Subcutaneous adipose tissue (tissue), 4 donors: Measurements from ENCODE around the gene PDZK1IP1. TPM values are rescaled to one million over a fixed set of nuclear protein-coding genes. Genes with fewer than 3 reads are reported as not detected.

Source experiments
- total RNA-seq, 4 donors: library from RNA; depleted of rRNA; stranded (reverse); fragments of >200 nt; gene quantifications; one replicate each; pipeline ENCODE4 v1.1.0, GENCODE V29; 2016
- TF ChIP-seq, protein P1 (sequence below): fragments of 450-650 bp; IDR thresholded peaks from one replicate; pipeline ENCODE4 v1.5.1; 2016; ENCODE audit warnings: low read depth, mild to moderate bottlenecking, control low read depth, antibody characterized with exemption, moderate library complexity

PDZK1IP1 gene
- total RNA-seq, 4 donors from 2014 or later: 0.85 to 11.3 (median 3.8) TPM; not detected in 1

DNA sequence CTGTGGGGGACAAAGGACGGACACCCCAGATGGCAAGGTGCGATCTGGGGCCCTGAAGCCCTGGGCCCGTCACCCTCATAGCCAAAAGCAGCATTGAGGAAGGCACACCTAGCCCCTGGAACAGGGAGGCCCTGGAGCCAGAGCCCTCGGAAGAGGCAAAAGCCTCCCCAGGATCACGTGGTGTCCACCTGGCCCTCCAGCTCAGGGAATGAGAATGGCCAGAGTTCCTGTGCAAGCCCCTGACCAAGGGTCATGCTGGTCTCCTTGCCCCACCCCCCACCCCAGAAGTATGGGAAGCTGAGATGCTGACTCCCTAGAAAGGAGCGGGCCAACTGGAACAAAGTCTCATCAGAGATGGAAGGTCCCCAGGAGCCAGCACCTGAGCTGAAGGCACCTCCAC is 1.0 kb upstream of the PDZK1IP1 start:
- TF ChIP-seq, protein P1, sequence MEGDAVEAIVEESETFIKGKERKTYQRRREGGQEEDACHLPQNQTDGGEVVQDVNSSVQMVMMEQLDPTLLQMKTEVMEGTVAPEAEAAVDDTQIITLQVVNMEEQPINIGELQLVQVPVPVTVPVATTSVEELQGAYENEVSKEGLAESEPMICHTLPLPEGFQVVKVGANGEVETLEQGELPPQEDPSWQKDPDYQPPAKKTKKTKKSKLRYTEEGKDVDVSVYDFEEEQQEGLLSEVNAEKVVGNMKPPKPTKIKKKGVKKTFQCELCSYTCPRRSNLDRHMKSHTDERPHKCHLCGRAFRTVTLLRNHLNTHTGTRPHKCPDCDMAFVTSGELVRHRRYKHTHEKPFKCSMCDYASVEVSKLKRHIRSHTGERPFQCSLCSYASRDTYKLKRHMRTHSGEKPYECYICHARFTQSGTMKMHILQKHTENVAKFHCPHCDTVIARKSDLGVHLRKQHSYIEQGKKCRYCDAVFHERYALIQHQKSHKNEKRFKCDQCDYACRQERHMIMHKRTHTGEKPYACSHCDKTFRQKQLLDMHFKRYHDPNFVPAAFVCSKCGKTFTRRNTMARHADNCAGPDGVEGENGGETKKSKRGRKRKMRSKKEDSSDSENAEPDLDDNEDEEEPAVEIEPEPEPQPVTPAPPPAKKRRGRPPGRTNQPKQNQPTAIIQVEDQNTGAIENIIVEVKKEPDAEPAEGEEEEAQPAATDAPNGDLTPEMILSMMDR: no peak

DNA sequence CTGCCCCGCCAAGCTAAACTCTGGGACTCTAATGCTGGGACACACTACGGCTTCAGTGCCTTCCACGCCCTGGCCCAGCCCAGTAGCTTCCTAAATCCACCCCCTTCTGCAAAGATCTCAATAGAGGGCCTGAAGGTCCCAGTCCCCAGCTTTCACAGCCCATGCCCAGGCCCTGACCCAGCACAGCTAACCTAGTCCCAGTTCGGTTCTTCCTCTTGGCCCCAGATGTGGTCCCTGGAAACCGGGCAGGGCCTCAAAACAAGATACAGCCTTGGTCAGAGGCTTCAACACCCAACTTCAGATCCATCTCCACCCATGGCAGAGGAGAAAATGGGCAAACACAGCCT is 646 bp upstream of the PDZK1IP1 start:
- TF ChIP-seq, protein P1: no peak

DNA sequence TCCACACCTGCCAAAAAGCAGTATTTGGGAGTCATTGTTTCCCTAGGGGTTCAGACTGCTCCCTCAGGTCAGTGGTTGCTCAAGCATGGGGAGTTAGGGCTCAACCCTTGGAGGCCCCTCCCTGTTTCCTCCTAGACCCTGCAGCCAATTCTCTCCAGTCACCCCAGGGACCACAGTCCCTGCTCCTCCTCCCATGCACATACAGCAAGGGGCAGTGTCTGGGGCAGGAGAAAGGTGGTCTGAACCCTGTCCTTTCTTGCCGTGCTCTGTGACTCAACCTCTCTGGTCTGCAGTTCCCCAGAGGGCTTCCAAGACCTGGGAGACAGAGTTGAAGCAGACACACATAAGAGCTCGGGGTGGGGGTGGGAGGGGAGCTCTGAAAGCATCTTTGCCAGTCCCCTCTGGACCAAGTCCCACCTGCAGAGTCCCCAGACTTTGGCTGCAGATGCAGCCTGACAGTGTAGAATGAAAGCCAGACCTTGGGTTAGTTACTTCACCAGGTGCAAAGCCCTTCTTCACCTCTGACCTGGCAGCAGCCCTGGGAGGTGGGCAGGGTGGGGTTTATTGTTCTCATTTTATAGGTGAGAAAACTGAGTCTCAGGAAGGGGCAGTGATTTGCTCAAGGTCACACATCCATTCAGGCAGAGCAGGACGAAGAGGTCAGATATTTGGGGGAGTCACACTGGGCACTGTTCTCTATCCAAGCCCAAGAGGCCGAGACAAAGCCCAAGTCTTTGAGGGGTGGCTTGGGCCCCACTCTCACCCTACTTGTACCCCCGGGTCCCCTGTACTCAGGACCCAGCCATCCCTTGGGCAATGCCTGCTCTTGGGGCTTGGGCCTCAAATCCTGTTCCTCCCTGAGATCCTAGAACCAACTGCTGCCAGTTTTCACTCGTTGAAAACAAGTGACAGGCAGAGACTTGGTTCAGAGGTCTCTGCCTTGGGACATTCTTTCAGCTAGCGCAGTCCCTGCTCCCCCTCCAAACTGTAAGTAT is 748 bp downstream of the PDZK1IP1 start:
- TF ChIP-seq, protein P1: no peak

DNA sequence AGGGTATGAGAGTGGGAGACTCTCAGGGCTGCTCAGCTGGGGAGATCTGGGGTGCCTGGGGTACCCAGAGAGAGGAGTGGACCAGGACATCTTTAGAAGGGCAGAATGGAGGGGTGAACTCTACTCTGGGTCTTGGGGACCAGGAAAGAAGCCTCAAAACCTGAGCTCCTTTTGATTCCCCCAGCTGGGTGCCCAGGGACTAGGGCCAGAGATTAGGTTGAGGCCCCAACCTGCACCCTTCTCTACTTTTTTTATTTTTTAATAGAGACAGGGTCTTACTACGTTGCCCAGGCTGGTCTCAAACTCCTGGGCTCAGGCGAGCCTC is 1.9 kb downstream of the PDZK1IP1 start:
- TF ChIP-seq, protein P1: no peak

DNA sequence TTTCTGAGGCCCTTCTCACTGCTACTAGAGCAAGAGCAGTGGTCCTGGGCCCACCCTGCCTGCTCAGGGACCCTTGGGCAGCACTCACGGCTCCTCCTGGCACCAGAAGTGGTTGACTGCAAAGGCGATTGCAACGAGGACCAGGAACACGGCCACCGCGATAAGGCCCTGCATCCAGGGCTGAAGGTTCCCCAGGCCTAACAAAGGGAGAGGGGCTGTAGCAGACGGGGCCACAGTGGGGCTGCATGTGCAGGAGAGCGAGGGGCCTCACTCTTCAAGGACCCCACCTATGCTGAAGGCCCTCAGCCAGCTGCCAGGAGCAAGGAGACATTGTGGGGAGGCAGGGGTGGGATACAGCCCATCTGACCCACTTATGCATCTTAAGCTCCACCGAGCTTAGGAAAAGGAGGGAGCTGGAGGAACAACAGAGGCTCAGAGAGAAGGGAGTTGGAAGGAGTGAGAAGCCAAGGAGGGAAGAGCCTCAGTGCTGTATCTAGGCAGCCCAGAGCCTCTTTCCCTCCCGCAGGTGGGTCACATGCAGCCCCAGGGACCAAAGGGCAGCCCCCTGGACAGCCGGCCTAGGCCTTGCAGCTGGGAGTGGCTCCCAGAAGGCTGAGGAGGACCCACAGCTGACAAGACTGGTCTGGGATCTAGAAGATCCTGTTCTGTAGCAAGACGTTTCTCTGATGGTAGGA is 2.5 kb downstream of the PDZK1IP1 start:
- TF ChIP-seq, protein P1: no peak

- TF ChIP-seq, protein P1: no peak
These were observed 3.3 kb downstream of the PDZK1IP1 start for GRCh38 chr1:47186267-47187185.
